ENCODE results near the gene PMM2.

The PMM2 gene

DNA sequence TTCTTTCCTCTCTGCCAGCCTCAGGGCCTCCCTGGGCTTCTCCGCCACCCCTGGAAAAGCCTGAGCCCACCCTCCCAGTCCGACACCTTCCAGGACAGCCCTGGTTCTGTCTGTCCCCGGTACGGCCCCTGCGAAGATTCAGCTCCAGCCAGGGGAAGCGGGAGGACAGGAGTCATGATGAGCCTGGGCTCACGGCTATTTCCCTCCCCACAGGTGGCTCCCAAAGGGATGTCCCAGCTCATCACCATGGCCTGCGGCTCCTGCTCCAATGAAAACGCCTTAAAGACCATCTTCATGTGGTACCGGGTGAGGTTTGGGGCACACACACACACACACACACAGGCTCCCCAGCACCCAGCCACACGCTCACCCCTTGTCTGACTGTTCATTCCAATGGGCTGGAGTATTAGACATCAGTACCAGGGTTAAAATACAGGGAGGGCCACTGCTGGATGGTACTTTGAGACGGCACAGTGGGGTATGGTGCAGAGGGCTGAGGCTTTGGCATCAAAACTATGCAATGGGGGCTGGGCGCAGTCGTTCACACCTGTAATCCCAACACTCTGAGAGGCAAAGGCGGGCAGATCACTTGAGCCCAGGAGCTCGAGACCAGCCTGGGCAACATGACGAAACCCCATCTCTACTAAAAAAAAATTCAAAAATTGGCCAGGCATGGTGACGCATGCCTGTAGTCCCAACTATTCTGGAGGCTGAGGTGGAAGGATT, 33.0 kb upstream of the PMM2 start:
- no peak overlapping the region for H3K27ac ChIP-seq
- no peak for DNase-seq (ENCODE audit: low spot score)
- ChIA-PET CTCF (interaction anchor here (0.6 kb wide), 1 partner anchor 61 kb away, joined by 5 read pairs; no protein-coding TSS in a partner anchor), POLR2A (ENCODE audit: low non-redundant PET) (no interaction called here)
- TF ChIP-seq, protein P1, sequence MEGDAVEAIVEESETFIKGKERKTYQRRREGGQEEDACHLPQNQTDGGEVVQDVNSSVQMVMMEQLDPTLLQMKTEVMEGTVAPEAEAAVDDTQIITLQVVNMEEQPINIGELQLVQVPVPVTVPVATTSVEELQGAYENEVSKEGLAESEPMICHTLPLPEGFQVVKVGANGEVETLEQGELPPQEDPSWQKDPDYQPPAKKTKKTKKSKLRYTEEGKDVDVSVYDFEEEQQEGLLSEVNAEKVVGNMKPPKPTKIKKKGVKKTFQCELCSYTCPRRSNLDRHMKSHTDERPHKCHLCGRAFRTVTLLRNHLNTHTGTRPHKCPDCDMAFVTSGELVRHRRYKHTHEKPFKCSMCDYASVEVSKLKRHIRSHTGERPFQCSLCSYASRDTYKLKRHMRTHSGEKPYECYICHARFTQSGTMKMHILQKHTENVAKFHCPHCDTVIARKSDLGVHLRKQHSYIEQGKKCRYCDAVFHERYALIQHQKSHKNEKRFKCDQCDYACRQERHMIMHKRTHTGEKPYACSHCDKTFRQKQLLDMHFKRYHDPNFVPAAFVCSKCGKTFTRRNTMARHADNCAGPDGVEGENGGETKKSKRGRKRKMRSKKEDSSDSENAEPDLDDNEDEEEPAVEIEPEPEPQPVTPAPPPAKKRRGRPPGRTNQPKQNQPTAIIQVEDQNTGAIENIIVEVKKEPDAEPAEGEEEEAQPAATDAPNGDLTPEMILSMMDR (conservative IDR thresholded peaks at IDR 0.05; ENCODE audit: low read depth), result no peak

DNA sequence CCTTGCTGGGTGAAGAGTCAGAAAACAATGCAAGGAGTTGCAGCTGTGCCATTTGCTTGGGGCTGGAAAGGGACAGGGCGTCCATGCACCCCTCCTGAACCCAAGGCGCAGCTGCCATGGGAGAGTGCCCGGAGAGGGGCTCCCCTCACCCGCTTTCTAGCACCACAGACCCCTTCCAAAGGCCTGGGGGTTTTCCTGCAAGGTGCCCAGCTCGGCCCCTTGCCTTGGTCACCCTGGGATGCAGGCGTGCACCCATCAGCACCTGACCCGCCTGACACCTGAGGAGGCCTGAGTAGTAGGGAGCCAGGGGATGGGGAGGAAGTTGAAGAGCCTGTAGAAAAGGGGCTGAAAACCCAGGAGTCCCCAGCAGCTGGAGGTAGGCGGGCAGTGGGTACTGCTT, 30.5 kb upstream of the PMM2 start:
- ChIA-PET CTCF (no interaction called here), POLR2A (ENCODE audit: low non-redundant PET) (no interaction called here)
- H3K27ac ChIP-seq, result no peak overlapping the region
- DNase-seq (ENCODE audit: low spot score), result no peak
- TF ChIP-seq, protein P1 (conservative IDR thresholded peaks at IDR 0.05; ENCODE audit: low read depth), result no peak

DNA sequence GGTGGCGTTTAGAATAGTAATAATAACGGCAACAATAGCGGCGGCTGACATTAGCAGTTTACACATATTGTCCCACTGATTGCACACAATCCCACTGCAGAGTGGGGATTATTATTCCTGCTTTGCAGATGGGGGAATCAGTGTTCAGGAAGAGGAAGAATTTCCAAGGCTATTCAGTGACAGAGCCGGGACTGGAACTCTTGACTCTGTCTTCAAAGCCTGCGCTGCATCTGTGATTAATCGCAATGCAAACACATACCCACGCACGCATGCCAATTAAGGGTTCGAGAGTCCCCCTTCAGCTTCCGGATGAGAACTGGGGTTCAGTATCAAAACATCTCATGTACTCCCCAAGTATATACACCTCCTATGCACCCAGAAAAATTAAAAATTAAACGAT, 29.4 kb upstream of the PMM2 start:
- ChIA-PET CTCF (no interaction called here), POLR2A (ENCODE audit: low non-redundant PET) (no interaction called here)
- DNase-seq (ENCODE audit: low spot score), result no peak
- H3K27ac ChIP-seq, result no peak overlapping the region
- TF ChIP-seq, protein P1 (conservative IDR thresholded peaks at IDR 0.05; ENCODE audit: low read depth), result no peak

DNA sequence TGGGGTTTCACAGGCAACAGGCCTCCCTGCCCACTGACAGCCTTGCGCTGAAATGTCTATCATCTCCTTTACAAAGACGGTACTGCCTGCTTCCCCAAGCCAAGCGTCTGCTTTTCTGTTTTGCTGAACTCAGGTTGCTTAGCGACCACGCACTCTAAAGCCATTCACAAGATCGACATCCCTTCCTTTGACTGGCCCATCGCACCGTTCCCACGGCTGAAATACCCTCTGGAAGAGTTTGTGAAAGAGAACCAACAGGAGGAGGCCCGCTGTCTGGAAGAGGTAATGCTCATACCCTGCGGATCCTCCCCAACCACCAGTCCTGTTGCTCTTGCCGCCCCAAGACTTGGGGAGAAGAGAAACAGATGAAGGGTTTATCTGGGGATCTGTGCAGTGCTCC, 28.9 kb upstream of the PMM2 start:
- CTCF ChIA-PET, result interaction anchor here (0.6 kb wide), 1 partner anchor 476 kb away, joined by 3 read pairs; no protein-coding TSS in a partner anchor
- H3K27ac ChIP-seq, result no peak overlapping the region
- no peak for DNase-seq (ENCODE audit: low spot score)
- TF ChIP-seq, protein P1 (conservative IDR thresholded peaks at IDR 0.05; ENCODE audit: low read depth), result no peak
- POLR2A ChIA-PET (ENCODE audit: low non-redundant PET), result no interaction called here

DNA sequence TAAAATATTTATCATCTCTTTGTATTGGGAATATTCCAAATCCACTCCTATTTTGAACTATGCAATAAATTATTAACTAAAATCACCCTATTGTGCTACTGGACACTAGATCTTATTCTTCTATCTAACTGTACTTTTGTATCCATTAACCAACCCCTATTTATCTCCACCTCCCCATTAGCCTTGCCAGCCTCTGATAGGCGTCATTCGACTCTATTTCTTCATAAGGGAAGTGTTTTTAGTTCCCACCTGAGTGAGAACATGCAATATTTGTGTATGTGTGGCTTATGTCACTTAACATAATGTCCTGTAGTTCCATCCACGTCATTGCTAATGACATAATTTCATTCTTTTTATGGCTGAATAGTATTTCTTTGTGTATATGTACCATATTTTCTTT, 24.1 kb upstream of the PMM2 start:
- no peak overlapping the region for H3K27ac ChIP-seq
- TF ChIP-seq, protein P1 (conservative IDR thresholded peaks at IDR 0.05; ENCODE audit: low read depth), result no peak
- POLR2A ChIA-PET (ENCODE audit: low non-redundant PET), result no interaction called here
- CTCF ChIA-PET, result no interaction called here
- no peak for DNase-seq (ENCODE audit: low spot score)

DNA sequence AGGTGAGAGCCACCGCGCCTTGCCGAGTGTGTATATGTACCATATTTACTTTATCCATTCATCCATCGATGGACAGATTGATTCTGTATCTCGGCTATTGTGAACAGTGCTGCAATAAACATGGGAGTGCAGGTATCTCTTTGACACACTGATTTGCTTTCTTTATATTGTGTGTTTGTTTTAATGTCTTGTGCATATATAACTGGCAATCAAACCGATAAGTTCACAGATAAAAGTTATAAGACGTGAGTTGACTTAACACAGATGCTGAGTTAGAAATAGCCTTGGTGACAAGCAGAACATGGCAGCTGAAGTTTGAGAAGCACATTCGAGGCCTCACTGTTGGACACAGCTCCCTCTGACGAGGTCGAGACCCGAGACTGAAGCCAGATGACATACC, 23.4 kb upstream of the PMM2 start:
- no peak overlapping the region for H3K27ac ChIP-seq
- CTCF ChIA-PET, result no interaction called here
- TF ChIP-seq, protein P1 (conservative IDR thresholded peaks at IDR 0.05; ENCODE audit: low read depth), result no peak
- POLR2A ChIA-PET (ENCODE audit: low non-redundant PET), result no interaction called here
- DNase-seq (ENCODE audit: low spot score), result no peak

All from RWPE1 (cell line).